ENCODE measurements around the gene ARHGAP24. TPM values are rescaled to one million over a fixed set of nuclear protein-coding genes. Genes with fewer than 3 reads are reported as not detected.

ARHGAP24 gene
- total RNA-seq, 2 experiments from 2014 or later = not detected

GRCh38 chr4:85570388-85570787, 95.4 kb downstream of the ARHGAP24 start:
- ChIA-PET POLR2A (no interaction called here), CTCF (no interaction called here)

- ChIA-PET POLR2A (no interaction called here), CTCF (no interaction called here)
Observed at GRCh38 chr4:85571008-85571407, 96.1 kb downstream of the ARHGAP24 start.

- ChIA-PET CTCF (no interaction called here), POLR2A (no interaction called here)
Observed at GRCh38 chr4:85573270-85573669, 98.3 kb downstream of the ARHGAP24 start.

GRCh38 chr4:85577307-85577706, 102.4 kb downstream of the ARHGAP24 start:
- ChIA-PET POLR2A (no interaction called here), CTCF (no interaction called here)

GRCh38 chr4:85579942-85580341, 105.0 kb downstream of the ARHGAP24 start:
- POLR2A ChIA-PET = no interaction called here
- CTCF ChIA-PET = no interaction called here

- ChIA-PET POLR2A (no interaction called here), CTCF (no interaction called here)
Observed at GRCh38 chr4:85580489-85580888, 105.5 kb downstream of the ARHGAP24 start.

GRCh38 chr4:85587952-85588351, 113.0 kb downstream of the ARHGAP24 start:
- ChIA-PET POLR2A (no interaction called here), CTCF (no interaction called here)

- POLR2A ChIA-PET = no interaction called here
- CTCF ChIA-PET = no interaction called here
Observed at GRCh38 chr4:85591406-85592098, 116.6 kb downstream of the ARHGAP24 start.

GRCh38 chr4:85595098-85595775, 120.3 kb downstream of the ARHGAP24 start:
- ChIA-PET POLR2A (no interaction called here), CTCF (no interaction called here)

- POLR2A ChIA-PET = no interaction called here
- CTCF ChIA-PET = no interaction called here
Observed at GRCh38 chr4:85595796-85596559, 121.0 kb downstream of the ARHGAP24 start.

- ChIA-PET CTCF (no interaction called here), POLR2A (no interaction called here)
Observed at GRCh38 chr4:85598936-85599335, 124.0 kb downstream of the ARHGAP24 start.

GRCh38 chr4:85600501-85600900, 125.6 kb downstream of the ARHGAP24 start:
- ChIA-PET CTCF (no interaction called here), POLR2A (no interaction called here)

GRCh38 chr4:85603437-85604336, 128.7 kb downstream of the ARHGAP24 start:
- ChIA-PET CTCF (no interaction called here), POLR2A (no interaction called here)

GRCh38 chr4:85606505-85606904, 131.6 kb downstream of the ARHGAP24 start:
- ChIA-PET CTCF (no interaction called here), POLR2A (no interaction called here)

- ChIA-PET CTCF (no interaction called here), POLR2A (no interaction called here)
Observed at GRCh38 chr4:85607624-85608023, 132.7 kb downstream of the ARHGAP24 start.

- ChIA-PET POLR2A (no interaction called here), CTCF (no interaction called here)
Observed at GRCh38 chr4:85610450-85610849, 135.5 kb downstream of the ARHGAP24 start.

GRCh38 chr4:85611661-85612060, 136.7 kb downstream of the ARHGAP24 start:
- POLR2A ChIA-PET = no interaction called here
- CTCF ChIA-PET = no interaction called here

- POLR2A ChIA-PET = no interaction called here
- CTCF ChIA-PET = no interaction called here
Observed at GRCh38 chr4:85613901-85614300, 139.0 kb downstream of the ARHGAP24 start.

- ChIA-PET CTCF (no interaction called here), POLR2A (no interaction called here)
Observed at GRCh38 chr4:85615952-85616351, 141.0 kb downstream of the ARHGAP24 start.

GRCh38 chr4:85617202-85617601, 142.3 kb downstream of the ARHGAP24 start:
- ChIA-PET CTCF (no interaction called here), POLR2A (no interaction called here)

Measured in activated CD8-positive, alpha-beta memory T cell treated with anti-CD3 and anti-CD28 coated beads for 36 hours (primary cell).